PC-3 (cell line): Measurements from ENCODE around the gene CPSF3. TPM values are rescaled to one million over a fixed set of nuclear protein-coding genes. Genes with fewer than 3 reads are reported as not detected.

Experiments used
- ATAC-seq: fragments of 200-7000 bp; cut with Tn5 transposase; 2 replicates; pipeline ENCODE4 v1.9.1; 2020; ENCODE audit warnings: mild to moderate bottlenecking, moderate library complexity
- Bru-seq: library from RNA; stranded (reverse); fragments of 400-500 nt; gene quantifications from one replicate; lab custom pipeline; 2021; lab: Mats Ljungman, UMichigan
- BruChase-seq, 2 experiments: library from RNA; stranded (reverse); fragments of 400-500 nt; gene quantifications; one replicate each; lab custom pipeline; 2021; lab: Mats Ljungman, UMichigan
- BruUV-seq: library from RNA; stranded (reverse); fragments of 400-500 nt; replicated peaks from 2 replicates; lab custom pipeline; 2021; lab: Mats Ljungman, UMichigan
- CTCF ChIA-PET: fragments of 300-600 bp; sonication (Branson Sonifier 250); formaldehyde crosslinking; loops from one replicate; lab custom pipeline; 2022; ENCODE audit warnings: antibody characterized with exemption; lab: Charles Lee
- POLR2A ChIA-PET: fragments of 300-600 bp; sonication (Branson Sonifier 250); formaldehyde crosslinking; loops from one replicate; lab custom pipeline; 2022; ENCODE audit warnings: antibody characterized with exemption; ENCODE audit not compliant: unreplicated experiment; lab: Charles Lee
- DNase-seq: peaks from one replicate; pipeline ENCODE4 v3.0.0-alpha.2; 2015
- H2AFZ ChIP-seq: fragments of 300-600 bp; sonication (generic); 2 replicates; pipeline ENCODE4 v1.6.0; 2016; ENCODE audit warnings: antibody characterized with exemption, low read length
- H3F3A ChIP-seq: fragments of 300-600 bp; sonication (generic); one replicate; pipeline ENCODE4 v1.6.0; 2017; ENCODE audit warnings: antibody characterized with exemption, low read length, control low read depth, mild to moderate bottlenecking; ENCODE audit not compliant: unreplicated experiment
- H3K27ac ChIP-seq: fragments of 300-600 bp; sonication (generic); 2 replicates; pipeline ENCODE4 v1.5.1; 2016; ENCODE audit warnings: mild to moderate bottlenecking, low read length
- H3K27me3 ChIP-seq: fragments of 300-600 bp; sonication (generic); 2 replicates; pipeline ENCODE4 v1.6.1; 2016; ENCODE audit warnings: low read length, mixed read lengths
- H3K36me3 ChIP-seq: fragments of 300-600 bp; sonication (generic); 2 replicates; pipeline ENCODE4 v1.6.1; 2016; ENCODE audit warnings: low read depth, mixed run types, low read length, mixed read lengths
- H3K4me1 ChIP-seq: fragments of 300-600 bp; sonication (generic); 2 replicates; pipeline ENCODE4 v1.5.1; 2016; ENCODE audit warnings: low read length; ENCODE audit not compliant: insufficient read depth
- H3K4me2 ChIP-seq: fragments of 300-600 bp; sonication (generic); 2 replicates; pipeline ENCODE4 v1.6.0; 2016; ENCODE audit warnings: low read length
- H3K4me3 ChIP-seq: fragments of 300-600 bp; sonication (generic); 2 replicates; pipeline ENCODE4 v1.5.1; 2016; ENCODE audit warnings: mild to moderate bottlenecking, low read length, mixed read lengths
- H3K79me2 ChIP-seq: fragments of 300-600 bp; sonication (generic); 2 replicates; pipeline ENCODE4 v1.6.1; 2017; ENCODE audit warnings: low read length, mixed read lengths
- H3K9ac ChIP-seq: fragments of 300-600 bp; sonication (generic); 2 replicates; pipeline ENCODE4 v1.6.0; 2016; ENCODE audit warnings: mild to moderate bottlenecking, low read length
- H3K9me2 ChIP-seq: fragments of 300-600 bp; sonication (generic); replicated peaks from 2 replicates; pipeline ENCODE4 v1.6.1; 2016; ENCODE audit warnings: mixed run types, low read length, mixed read lengths
- H3K9me3 ChIP-seq: fragments of 300-600 bp; sonication (generic); 2 replicates; pipeline ENCODE4 v1.6.1; 2016; ENCODE audit warnings: low read length, mixed read lengths
- H4K20me1 ChIP-seq: fragments of 300-600 bp; sonication (generic); 2 replicates; pipeline ENCODE4 v1.6.1; 2016; ENCODE audit warnings: low read length, mixed read lengths
- EZH2 ChIP-seq: fragments of 300-600 bp; sonication (generic); IDR thresholded peaks from one replicate; pipeline ENCODE4 v1.6.1; 2017; ENCODE audit warnings: antibody characterized with exemption, mild to moderate bottlenecking, low read length; ENCODE audit not compliant: unreplicated experiment
- EZH2phosphoT487 ChIP-seq: fragments of 300-600 bp; sonication (generic); IDR thresholded peaks from 2 replicates; pipeline ENCODE4 v1.6.1; 2018; ENCODE audit warnings: mild to moderate bottlenecking, antibody characterized with exemption, low read length, borderline replicate concordance
- intact Hi-C: fragments of 100-400 bp; cut with micrococcal nuclease; formaldehyde crosslinking; loops from 2 replicates; pipeline ENCODE4 v1.9.0; 2023
- long read RNA-seq: library from polyadenylated mRNA; unstranded; transcript quantifications from one replicate; pipeline ENCODE4 v2.0.0, GENCODE V29; 2021; ENCODE audit not compliant: unreplicated experiment
- total RNA-seq: library from RNA; depleted of rRNA; stranded (reverse); fragments of >200 nt; gene quantifications from 2 replicates; pipeline ENCODE4 v1.2.3, GENCODE V29; 2014; rRNA removed
- TF ChIP-seq, protein P1 (sequence below): fragments of 300-600 bp; sonication (generic); conservative IDR thresholded peaks from 2 replicates; pipeline ENCODE4 v1.5.1; 2017; ENCODE audit warnings: antibody characterized with exemption, low read depth, mild to moderate bottlenecking, low read length

The CPSF3 gene
- total RNA-seq = 42.6 and 60.1 TPM in 2 replicates
- percentile 65 among the genes with signal in this experiment for Bru-seq, nascent RNA
- percentile 72 among the genes with signal in this experiment for BruChase-seq, experiment 1, labeled RNA remaining after a 6-hour chase
- BruChase-seq, experiment 2, labeled RNA remaining after a 2-hour chase = percentile 63 among the genes with signal in this experiment
- long read RNA-seq, transcript CPSF3-201 (18 exons, 2,345 nt) = major isoform, 84 of 127 reads
- long read RNA-seq, partial matches to known transcripts = 32 of 127 reads
- long read RNA-seq, other reads (novel, unspliced or antisense) = 11 of 127 reads

DNA sequence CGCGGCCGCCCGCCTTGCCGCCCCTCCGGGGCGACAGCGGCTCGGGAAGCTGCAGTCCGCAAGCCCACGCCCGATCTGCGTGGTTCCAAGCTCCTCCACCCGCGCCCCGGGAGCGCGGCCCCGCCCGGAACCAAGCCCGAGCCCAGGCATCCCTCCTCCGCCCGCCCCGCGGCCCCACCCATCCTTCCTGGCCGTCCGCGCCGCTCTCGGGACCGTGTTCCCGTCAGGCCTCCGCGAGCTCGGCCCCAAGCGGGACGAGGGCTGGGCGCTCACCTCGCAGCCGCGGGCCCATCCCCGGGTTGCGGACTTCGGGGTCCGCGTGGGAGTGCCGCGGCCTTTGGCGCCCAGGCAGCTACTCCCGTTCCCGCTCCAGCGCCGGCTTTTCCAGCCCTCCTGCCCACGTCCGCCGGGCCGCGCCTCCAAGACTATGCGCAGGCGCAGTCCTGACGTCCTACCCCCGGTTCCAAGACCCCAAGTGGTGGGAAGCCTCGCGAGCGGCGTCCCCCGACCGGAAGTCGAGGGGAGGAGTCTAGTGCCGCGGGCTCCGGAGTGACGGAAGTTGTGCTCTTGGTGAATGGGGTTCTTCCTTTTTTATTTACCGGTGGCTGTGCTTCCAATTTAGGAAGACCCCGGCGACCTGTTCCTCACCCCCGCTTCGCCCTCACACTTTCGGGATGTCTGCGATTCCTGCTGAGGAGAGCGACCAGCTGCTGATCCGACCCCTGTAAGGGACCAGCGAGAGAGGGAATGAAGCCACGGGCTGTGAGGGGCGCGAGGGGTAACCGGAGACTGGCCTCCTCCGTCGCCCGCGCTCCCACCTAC is at the start of gene CPSF3, which contains the start of gene ITGB1BP1:
TSS of gene CPSF3 (plus strand) at position 555 of the 822 bp plus-strand sequence. CDS start at position 675, 120 bp downstream.
TSS of gene ITGB1BP1 (minus strand) at position 429 of the 822 bp plus-strand sequence. CDS start 4,831 bp downstream, outside the sequence.
- Histone ChIP-seq H3K4me3 (peak within 1 kb of the TSS; percentile 96), H2AFZ (peak within 1 kb of the TSS; percentile 95), H3K27ac (peak within 1 kb of the TSS; percentile 61), H4K20me1 (no peaks in the 10 kb centered on the region; the same call in 1 of the 2 replicates), H3K4me2 (peak within 1 kb of the TSS; percentile 100), H3F3A (no peaks in the 10 kb centered on the region), H3K36me3 (peaks cover 3% of the 10 kb centered on the region; the same call in 1 of the 2 replicates), H3K27me3 (no peaks in the 10 kb centered on the region), H3K4me1 (peaks cover 18% of the 10 kb centered on the region), H3K9ac (peak within 1 kb of the TSS; percentile 97), H3K9me3 (no peaks in the 10 kb centered on the region), H3K9me2 (no peaks in the 10 kb centered on the region), H3K79me2 (peaks cover 76% of the 10 kb centered on the region)
- peak; percentile 98 for DNase-seq
- peak; percentile 86 for ATAC-seq
- intact Hi-C loops = loop anchor here (2.0 to 5.0 kb wide), 2 partner anchors 54 to 281 kb away; no protein-coding TSS in a partner anchor
- no peak for TF ChIP-seq EZH2
- TF ChIP-seq, protein P1, sequence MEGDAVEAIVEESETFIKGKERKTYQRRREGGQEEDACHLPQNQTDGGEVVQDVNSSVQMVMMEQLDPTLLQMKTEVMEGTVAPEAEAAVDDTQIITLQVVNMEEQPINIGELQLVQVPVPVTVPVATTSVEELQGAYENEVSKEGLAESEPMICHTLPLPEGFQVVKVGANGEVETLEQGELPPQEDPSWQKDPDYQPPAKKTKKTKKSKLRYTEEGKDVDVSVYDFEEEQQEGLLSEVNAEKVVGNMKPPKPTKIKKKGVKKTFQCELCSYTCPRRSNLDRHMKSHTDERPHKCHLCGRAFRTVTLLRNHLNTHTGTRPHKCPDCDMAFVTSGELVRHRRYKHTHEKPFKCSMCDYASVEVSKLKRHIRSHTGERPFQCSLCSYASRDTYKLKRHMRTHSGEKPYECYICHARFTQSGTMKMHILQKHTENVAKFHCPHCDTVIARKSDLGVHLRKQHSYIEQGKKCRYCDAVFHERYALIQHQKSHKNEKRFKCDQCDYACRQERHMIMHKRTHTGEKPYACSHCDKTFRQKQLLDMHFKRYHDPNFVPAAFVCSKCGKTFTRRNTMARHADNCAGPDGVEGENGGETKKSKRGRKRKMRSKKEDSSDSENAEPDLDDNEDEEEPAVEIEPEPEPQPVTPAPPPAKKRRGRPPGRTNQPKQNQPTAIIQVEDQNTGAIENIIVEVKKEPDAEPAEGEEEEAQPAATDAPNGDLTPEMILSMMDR = no peak
- no peak for TF ChIP-seq EZH2phosphoT487
- ChIA-PET CTCF (no interaction called here), POLR2A (interaction anchor here (0.6 to 1.0 kb wide), 4 partner anchors 36 to 280 kb away, joined by 3 to 7 read pairs (median 4); no protein-coding TSS in a partner anchor)
- BruUV-seq = no TSS peak

DNA sequence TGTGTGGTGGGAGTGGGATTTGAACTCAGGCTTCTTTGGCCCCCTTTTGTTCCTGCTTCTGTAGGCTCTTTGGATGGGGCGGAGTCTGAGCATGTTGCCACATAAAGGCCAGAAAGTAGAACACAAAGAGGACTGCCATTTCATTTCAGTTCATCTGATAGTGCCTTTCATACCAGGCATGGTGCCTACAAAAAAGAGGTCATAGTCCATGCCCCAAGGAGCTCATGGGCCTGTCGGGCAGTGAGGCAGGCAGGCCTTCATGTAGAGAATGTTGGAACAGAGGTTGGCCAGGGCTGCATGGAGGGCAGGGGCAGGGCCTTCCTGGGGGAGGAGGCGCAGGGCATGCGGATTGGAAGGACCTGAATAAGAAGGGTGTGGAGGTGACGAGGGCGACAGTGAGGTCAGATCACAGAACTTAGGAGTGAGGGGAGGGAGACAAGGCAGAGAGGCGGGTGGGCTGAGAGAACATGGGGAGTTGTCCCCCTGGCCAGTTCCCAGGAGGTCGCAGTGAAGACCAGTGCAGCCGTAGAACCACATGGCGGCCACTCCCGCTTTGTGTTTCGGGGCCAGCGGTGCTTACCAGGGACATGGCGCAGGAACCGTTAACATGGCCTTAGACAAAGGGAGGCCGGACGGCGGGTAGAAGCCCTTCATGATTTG is 49.3 kb upstream of the CPSF3 start:
- Histone ChIP-seq H3K27ac (no peak overlapping the region), H3F3A (no peaks in the 10 kb centered on the region), H3K79me2 (no peaks in the 10 kb centered on the region), H3K27me3 (no peaks in the 10 kb centered on the region), H4K20me1 (no peaks in the 10 kb centered on the region), H3K9ac (no peak overlapping the region), H2AFZ (no peak overlapping the region), H3K4me1 (peaks cover 49% of the 10 kb centered on the region), H3K4me2 (no peak overlapping the region), H3K9me3 (no peaks in the 10 kb centered on the region), H3K4me3 (no peak overlapping the region), H3K9me2 (no peaks in the 10 kb centered on the region), H3K36me3 (peaks cover 29% of the 10 kb centered on the region)
- intact Hi-C loops = no loop called here
- ChIA-PET CTCF (no interaction called here), POLR2A (no interaction called here)
- no TSS peak for BruUV-seq
- TF ChIP-seq EZH2phosphoT487 = no peak
- TF ChIP-seq, protein P1 = no peak
- no peak for TF ChIP-seq EZH2
- ATAC-seq (no peak), DNase-seq (no peak)
